ENCODE results near the gene TUBA4A.

The TUBA4A gene

GRCh38 chr2:219210196-219210885 is 43.4 kb downstream of the TUBA4A start:
- H3K4me3 ChIP-seq (ENCODE audit: low read depth, low read length): no peak overlapping the region
- TF ChIP-seq CTCF (IDR thresholded peaks at IDR 0.05; ENCODE audit: insufficient read depth, low read depth, low read length, missing control alignments): no peak

DNA sequence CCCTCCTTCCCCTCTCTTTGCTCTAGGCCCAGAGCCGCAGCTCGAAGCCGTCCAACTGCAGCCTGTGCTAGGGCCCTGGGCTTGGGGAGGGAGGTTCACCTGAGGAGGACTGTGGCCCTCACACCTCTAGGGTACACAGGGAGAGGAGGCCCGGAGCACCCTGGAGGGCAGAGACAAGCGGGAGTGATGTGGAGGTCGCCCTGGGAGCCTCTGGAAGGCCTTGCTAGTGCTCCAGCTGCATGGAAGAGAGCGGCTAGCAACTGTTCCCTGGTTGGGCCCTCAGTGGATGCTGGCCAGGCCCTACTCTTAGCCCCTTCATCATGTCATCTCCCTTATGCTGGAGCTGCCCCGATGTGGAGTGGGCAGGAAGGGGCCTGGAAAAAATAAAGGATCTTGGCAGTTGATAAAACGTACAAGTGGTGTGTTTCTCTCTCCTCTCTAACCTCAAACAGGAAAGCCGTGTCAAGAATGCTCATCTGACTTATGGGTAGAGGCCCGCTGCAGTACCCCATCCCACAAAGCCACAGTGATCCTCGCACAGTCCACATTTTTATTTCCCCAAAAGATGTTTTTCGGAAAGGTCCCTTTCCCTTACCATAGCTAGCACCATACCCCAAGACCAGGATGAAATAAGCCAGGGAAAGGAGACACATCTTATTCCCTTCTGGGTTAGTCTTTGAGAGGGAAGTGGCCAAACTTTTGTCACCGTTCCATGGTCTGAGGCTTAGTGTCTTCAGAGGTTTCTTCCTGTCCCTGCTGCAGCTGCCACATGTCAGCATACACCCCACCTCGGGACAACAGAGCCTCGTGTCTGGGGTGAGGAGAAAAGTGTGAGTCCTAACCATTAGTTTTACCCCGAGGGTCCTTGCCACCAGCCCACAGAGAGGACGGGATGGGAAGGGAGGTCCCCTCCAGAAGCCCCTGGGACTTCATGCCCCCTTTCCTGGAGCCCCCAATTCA is 44.2 kb downstream of the TUBA4A start:
- no peak for DNase-seq (ENCODE audit: low read depth)
- TF ChIP-seq CTCF (IDR thresholded peaks at IDR 0.05; ENCODE audit: insufficient read depth, low read depth, low read length, missing control alignments): no peak
- H3K4me3 ChIP-seq (ENCODE audit: low read depth, low read length): no peak overlapping the region

More at GRCh38 chr2:219210196-219210885, 43.4 kb downstream of the TUBA4A start:
- no peak for DNase-seq (ENCODE audit: low read depth)

- no peak for TF ChIP-seq CTCF (IDR thresholded peaks at IDR 0.05; ENCODE audit: insufficient read depth, low read depth, low read length, missing control alignments)
- no peak overlapping the region for H3K4me3 ChIP-seq (ENCODE audit: low read depth, low read length)
- no peak for DNase-seq (ENCODE audit: low read depth)
These were observed 45.6 kb downstream of the TUBA4A start for GRCh38 chr2:219207884-219208740.

DNA sequence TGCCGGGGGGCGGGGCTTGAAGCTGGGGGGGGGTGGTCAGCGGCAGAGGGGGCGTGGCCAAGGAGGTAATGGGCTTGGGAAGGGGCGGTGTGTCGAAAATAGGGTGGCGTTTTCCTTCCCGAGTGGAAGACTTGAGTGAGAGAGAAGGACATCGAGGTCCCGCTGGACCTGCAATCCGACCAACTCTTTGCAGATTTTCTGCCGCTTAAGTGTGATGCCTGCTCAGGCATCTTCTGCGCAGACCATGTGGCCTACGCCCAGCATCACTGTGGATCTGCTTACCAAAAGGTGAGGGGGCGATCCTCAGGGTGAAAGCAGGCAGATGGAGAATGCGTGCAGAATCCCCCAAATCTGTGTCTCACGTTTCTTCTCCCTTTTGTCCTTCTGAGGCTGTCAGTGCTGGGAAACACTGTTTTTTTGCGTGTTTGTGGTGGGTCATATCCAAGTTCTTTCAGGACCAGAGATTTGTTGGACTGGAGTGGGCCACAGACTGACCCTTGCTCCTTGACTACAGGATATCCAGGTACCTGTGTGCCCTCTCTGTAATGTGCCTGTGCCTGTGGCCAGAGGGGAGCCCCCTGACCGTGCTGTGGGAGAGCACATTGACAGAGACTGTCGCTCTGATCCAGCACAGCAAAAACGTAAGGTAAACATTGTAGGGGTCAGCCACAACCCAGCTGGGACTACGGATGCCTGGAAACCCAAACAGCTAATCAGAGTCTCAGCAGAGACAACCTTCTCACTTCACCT is 46.4 kb downstream of the TUBA4A start:
- DNase-seq (ENCODE audit: low read depth): no peak
- H3K4me3 ChIP-seq (ENCODE audit: low read depth, low read length): peak overlapping the region; percentile 66
- no peak for TF ChIP-seq CTCF (IDR thresholded peaks at IDR 0.05; ENCODE audit: insufficient read depth, low read depth, low read length, missing control alignments)

DNA sequence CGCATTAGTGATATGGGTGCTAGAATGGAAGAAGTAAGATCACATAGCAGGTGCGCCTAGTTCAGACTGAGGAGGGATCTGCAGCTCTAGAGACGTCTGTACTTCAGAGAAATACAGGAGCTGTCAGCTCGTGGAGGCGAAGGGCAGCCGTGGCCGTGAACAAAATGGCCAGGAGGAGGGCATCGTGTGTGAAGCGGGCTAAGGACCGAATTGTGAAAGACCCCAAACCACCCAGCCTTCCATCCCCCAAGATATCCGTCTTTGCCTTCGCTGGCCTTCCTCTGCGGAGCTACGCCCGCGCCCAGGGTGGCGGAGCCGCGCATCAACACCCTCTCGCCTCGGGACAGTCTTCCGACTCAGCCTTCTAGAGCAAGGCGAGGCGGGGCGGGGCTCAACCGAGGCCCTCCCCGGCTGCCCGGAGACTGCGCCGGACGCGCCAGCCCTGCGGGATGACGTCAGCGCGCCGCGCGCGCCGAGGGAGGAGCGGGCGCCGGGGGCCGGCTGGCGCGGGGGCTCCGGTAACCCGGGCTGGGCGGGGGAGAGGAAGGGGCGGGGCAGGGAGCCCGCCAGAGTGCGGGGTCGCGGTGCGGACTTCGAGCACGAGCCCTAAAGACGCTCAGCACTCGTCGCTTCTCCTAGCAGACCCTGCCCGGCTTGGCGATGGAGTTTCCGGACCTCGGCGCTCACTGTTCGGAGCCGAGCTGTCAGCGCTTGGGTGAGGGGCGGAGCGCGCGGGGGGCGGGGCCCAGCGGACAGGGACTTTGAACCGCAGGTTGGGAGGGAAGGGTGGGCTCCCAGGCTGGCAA is 47.2 kb downstream of the TUBA4A start, which contains the start of gene ZFAND2B:
Gene ZFAND2B (plus strand): TSS at position 455 of the 806 bp plus-strand sequence. CDS start 206 bp downstream, at position 661.
- peak within 1 kb of the TSS; percentile 66 for H3K4me3 ChIP-seq (ENCODE audit: low read depth, low read length)
- TF ChIP-seq CTCF (IDR thresholded peaks at IDR 0.05; ENCODE audit: insufficient read depth, low read depth, low read length, missing control alignments): no peak
- peak; percentile 96 for DNase-seq (ENCODE audit: low read depth)

Data from GM12865 (cell line).